ENCODE data around the gene MCMBP. TPM values are rescaled to one million over a fixed set of nuclear protein-coding genes. Genes with fewer than 3 reads are reported as not detected.

Gene MCMBP
- total RNA-seq, 1 experiment from 2014 or later, result 148 TPM

GRCh38 chr10:119807960-119808697 lies 64.5 kb downstream of the MCMBP start:
- no peak for TF ChIP-seq EZH2phosphoT487 (IDR thresholded peaks at IDR 0.05; ENCODE audit: borderline replicate concordance)
- TF ChIP-seq CEBPB (IDR thresholded peaks at IDR 0.05; ENCODE audit: low read depth), result no peak
- TF ChIP-seq CBX3 (IDR thresholded peaks at IDR 0.05; ENCODE audit: low read depth), result no peak
- no peak for TF ChIP-seq RAD21 (IDR thresholded peaks at IDR 0.05; ENCODE audit: low read depth)
- TF ChIP-seq CTCF (IDR thresholded peaks at IDR 0.05 in 2 of 3, conservative IDR thresholded peaks at IDR 0.05 in 1 of 3; ENCODE audit: borderline replicate concordance in 1 of 3, insufficient read depth in 1 of 3, low read depth in 2 of 3, low read length in 2 of 3), result no peak
- TF ChIP-seq ZBTB33 (IDR thresholded peaks at IDR 0.05; ENCODE audit: extremely low read depth, insufficient replicate concordance, low read length), result no peak
- no peak for TF ChIP-seq EZH2 (IDR thresholded peaks at IDR 0.05)
- no peak for TF ChIP-seq SRF (IDR thresholded peaks at IDR 0.05; ENCODE audit: low read depth)
- no peak for TF ChIP-seq SP1 (IDR thresholded peaks at IDR 0.05; ENCODE audit: low read depth)
- no peak for TF ChIP-seq MAX (IDR thresholded peaks at IDR 0.05)
- ChIA-PET POLR2A (no interaction called here), CTCF (no interaction called here), RAD21 (ENCODE audit: low non-redundant PET in 1 of 2, low total read pairs in 2 of 2, uncharacterized antibody in 2 of 2, unreplicated experiment in 2 of 2) (no interaction called here)
- intact Hi-C loops (cut with micrococcal nuclease), result no loop called here
- Histone ChIP-seq H3K4me2 (ENCODE audit: low read length) (no peak overlapping the region), H3K27ac (ENCODE audit: low read depth, low read length) (no peak overlapping the region), H3K4me3 (replicated peaks in 1 of 2; ENCODE audit: low read depth in 1 of 2, low read length in 2 of 2) (no peak overlapping the region), H3K9ac (ENCODE audit: low read length) (no peak overlapping the region), H3K79me2 (ENCODE audit: insufficient read depth, low read length) (no peaks in the 10 kb centered on the region), H4K20me1 (ENCODE audit: insufficient read depth) (no peaks in the 10 kb centered on the region; the same call in 1 of the 2 replicates), H3K9me2 (ENCODE audit: insufficient read depth) (no peaks in the 10 kb centered on the region), H3K27me3 (ENCODE audit: insufficient read depth, low read length) (no peaks in the 10 kb centered on the region), H3K4me1 (ENCODE audit: control insufficient read depth in 1 of 2, insufficient read depth in 2 of 2, low read length in 2 of 2) (no peaks in the 10 kb centered on the region), H2AFZ (ENCODE audit: low read depth, low read length, poor library complexity, severe bottlenecking) (no peak overlapping the region), H3K36me3 (ENCODE audit: control insufficient read depth in 1 of 2, insufficient read depth in 2 of 2, low read length in 2 of 2) (no peaks in the 10 kb centered on the region; a peak in 1 of 4 replicates), H3K9me3 (ENCODE audit: control insufficient read depth in 1 of 2, insufficient read depth in 1 of 2, low read depth in 1 of 2, low read length in 2 of 2) (no peaks in the 10 kb centered on the region)
- no peak for ATAC-seq
- BruUV-seq (replicated peaks), result no TSS peak
- no peak for DNase-seq (ENCODE audit: low read depth, low spot score)
